ENCODE results near the gene TACO1.

The TACO1 gene

DNA sequence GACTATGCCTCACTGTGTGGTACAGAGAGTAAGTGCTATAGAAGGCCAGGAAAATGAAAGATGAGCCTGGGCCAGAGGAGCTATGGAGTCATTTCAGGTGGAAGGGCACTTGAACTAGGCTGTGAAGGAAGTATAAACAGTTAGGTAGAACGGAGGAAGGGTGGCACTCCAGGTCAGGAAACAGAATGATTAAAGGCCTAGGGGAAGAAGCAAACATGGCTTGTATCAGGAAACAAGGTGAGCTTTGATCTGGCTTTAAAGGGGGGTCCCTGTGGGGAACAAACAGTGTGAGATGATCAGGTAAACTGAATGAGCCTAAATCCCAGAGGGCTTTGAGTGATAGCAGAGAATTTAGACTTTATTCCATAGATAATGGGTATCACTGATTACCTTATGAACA lies 38.4 kb downstream of the TACO1 start:
- ChIA-PET CTCF (interaction anchor here (0.6 to 1.2 kb wide), 2 partner anchors 27 to 390 kb away, joined by 3 read pairs; no protein-coding TSS in a partner anchor), POLR2A (interaction anchor here (0.6 to 1.8 kb wide), 3 partner anchors 17 to 32 kb away, joined by 3 to 5 read pairs (median 3); partner anchors contain the start of gene MAP3K3)
- Histone ChIP-seq H3K9me3 (ENCODE audit: control insufficient read depth, insufficient read depth, low read depth, low read length) (no peaks in the 10 kb centered on the region), H3K4me1 (ENCODE audit: control insufficient read depth, insufficient read depth, low read length) (no peaks in the 10 kb centered on the region), H3K4me3 (ENCODE audit: low read depth, low read length) (no peak overlapping the region), H3K36me3 (ENCODE audit: control insufficient read depth in 2 of 2, insufficient read depth in 1 of 2, low read length in 2 of 2) (peaks cover 23 to 65% of the 10 kb centered on the region in 2 experiments), H3K27ac (ENCODE audit: extremely low read depth, low read depth, low read length) (no peak overlapping the region)
- TF ChIP-seq ZNF223 (tag by site-specific recombination; IDR thresholded peaks at IDR 0.05): no peak
- TF ChIP-seq ZNF140 (tag by site-specific recombination; IDR thresholded peaks at IDR 0.05): no peak
- TF ChIP-seq INSM2 (tag by site-specific recombination; IDR thresholded peaks at IDR 0.05): no peak
- TF ChIP-seq ZNF558 (tag by site-specific recombination; IDR thresholded peaks at IDR 0.05): no peak

DNA sequence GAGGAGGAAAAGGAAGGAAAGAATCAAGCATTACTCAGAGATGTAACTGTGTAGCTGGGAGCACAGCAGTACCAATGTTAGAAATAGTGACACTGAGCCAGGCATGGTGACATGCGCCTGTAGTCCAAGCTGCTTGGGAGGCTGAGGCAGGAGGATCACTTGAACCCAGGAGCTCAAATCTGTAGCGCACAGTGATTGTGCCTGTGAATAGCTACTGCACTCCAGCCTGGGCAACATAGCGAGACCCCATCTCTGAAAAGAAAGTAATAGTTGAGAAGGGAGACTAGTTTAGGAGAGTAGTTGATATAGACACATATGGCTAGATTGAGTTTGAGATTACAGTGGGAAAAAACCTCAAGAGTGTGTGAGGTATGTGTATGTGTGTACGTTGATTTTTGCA lies 39.3 kb downstream of the TACO1 start:
- no peaks in the 10 kb centered on the region for H3K4me1 ChIP-seq (ENCODE audit: control insufficient read depth, insufficient read depth, low read length)
- ChIA-PET POLR2A (interaction anchor here (1.8 kb wide), 1 partner anchor 18 kb away, joined by 5 read pairs; the partner anchor contains the start of gene MAP3K3), CTCF (interaction anchor here (1.2 kb wide), 1 partner anchor 28 kb away, joined by 3 read pairs; no protein-coding TSS in a partner anchor)
- no peak overlapping the region for H3K4me3 ChIP-seq (ENCODE audit: low read depth, low read length)
- TF ChIP-seq ZNF121 (tag by site-specific recombination; IDR thresholded peaks at IDR 0.05) (peak; percentile 63; the same call in 1 of the 2 replicates), FEZF1 (tag by site-specific recombination; IDR thresholded peaks at IDR 0.05) (no peak)
- H3K27ac ChIP-seq (ENCODE audit: extremely low read depth, low read depth, low read length): no peak overlapping the region
- H3K9me3 ChIP-seq (ENCODE audit: control insufficient read depth, insufficient read depth, low read depth, low read length): no peaks in the 10 kb centered on the region
- peaks cover 23 to 57% of the 10 kb centered on the region in 2 experiments for H3K36me3 ChIP-seq (ENCODE audit: control insufficient read depth in 2 of 2, insufficient read depth in 1 of 2, low read length in 2 of 2)

- CTCF ChIA-PET: interaction anchor here (0.7 to 0.9 kb wide), 3 partner anchors 51 to 226 kb away, joined by 3 to 5 read pairs (median 4); no protein-coding TSS in a partner anchor
These were observed 41.2 kb downstream of the TACO1 start for GRCh38 chr17:63641692-63642448.

More at GRCh38 chr17:63641692-63642448, 41.2 kb downstream of the TACO1 start:
- POLR2A ChIA-PET: no interaction called here
- Histone ChIP-seq H3K4me1 (ENCODE audit: control insufficient read depth, insufficient read depth, low read length) (no peaks in the 10 kb centered on the region), H3K27ac (ENCODE audit: extremely low read depth, low read depth, low read length) (no peak overlapping the region), H3K9me3 (ENCODE audit: control insufficient read depth, insufficient read depth, low read depth, low read length) (no peaks in the 10 kb centered on the region), H3K4me3 (ENCODE audit: low read depth, low read length) (no peak overlapping the region), H3K36me3 (ENCODE audit: control insufficient read depth in 2 of 2, insufficient read depth in 1 of 2, low read length in 2 of 2) (peaks cover 26 to 57% of the 10 kb centered on the region in 2 experiments)
- TF ChIP-seq, protein P1, sequence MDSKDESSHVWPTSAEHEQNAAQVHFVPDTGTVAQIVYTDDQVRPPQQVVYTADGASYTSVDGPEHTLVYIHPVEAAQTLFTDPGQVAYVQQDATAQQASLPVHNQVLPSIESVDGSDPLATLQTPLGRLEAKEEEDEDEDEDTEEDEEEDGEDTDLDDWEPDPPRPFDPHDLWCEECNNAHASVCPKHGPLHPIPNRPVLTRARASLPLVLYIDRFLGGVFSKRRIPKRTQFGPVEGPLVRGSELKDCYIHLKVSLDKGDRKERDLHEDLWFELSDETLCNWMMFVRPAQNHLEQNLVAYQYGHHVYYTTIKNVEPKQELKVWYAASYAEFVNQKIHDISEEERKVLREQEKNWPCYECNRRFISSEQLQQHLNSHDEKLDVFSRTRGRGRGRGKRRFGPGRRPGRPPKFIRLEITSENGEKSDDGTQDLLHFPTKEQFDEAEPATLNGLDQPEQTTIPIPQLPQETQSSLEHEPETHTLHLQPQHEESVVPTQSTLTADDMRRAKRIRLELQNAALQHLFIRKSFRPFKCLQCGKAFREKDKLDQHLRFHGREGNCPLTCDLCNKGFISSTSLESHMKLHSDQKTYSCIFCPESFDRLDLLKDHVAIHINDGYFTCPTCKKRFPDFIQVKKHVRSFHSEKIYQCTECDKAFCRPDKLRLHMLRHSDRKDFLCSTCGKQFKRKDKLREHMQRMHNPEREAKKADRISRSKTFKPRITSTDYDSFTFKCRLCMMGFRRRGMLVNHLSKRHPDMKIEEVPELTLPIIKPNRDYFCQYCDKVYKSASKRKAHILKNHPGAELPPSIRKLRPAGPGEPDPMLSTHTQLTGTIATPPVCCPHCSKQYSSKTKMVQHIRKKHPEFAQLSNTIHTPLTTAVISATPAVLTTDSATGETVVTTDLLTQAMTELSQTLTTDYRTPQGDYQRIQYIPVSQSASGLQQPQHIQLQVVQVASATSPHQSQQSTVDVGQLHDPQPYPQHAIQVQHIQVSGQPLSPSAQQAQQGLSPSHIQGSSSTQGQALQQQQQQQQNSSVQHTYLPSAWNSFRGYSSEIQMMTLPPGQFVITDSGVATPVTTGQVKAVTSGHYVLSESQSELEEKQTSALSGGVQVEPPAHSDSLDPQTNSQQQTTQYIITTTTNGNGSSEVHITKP (tag by site-specific recombination; IDR thresholded peaks at IDR 0.05): no peak
- TF ChIP-seq ZNF610 (tag by site-specific recombination; IDR thresholded peaks at IDR 0.05; ENCODE audit: borderline replicate concordance) (no peak), ZNF658 (tag by site-specific recombination; IDR thresholded peaks at IDR 0.05) (no peak), IKZF3 (tag by site-specific recombination; IDR thresholded peaks at IDR 0.05) (no peak), HOXD13 (CRISPR knock-in tag; IDR thresholded peaks at IDR 0.05; ENCODE audit: borderline replicate concordance) (no peak), ZNF157 (tag by site-specific recombination; IDR thresholded peaks at IDR 0.05) (no peak), RBAK (tag by site-specific recombination; IDR thresholded peaks at IDR 0.05) (no peak), ZNF146 (tag by site-specific recombination; IDR thresholded peaks at IDR 0.05) (no peak), ZNF324 (tag by site-specific recombination; IDR thresholded peaks at IDR 0.05) (no peak), OSR2 (tag by site-specific recombination; IDR thresholded peaks at IDR 0.05) (no peak)
- TF ChIP-seq, protein P2, sequence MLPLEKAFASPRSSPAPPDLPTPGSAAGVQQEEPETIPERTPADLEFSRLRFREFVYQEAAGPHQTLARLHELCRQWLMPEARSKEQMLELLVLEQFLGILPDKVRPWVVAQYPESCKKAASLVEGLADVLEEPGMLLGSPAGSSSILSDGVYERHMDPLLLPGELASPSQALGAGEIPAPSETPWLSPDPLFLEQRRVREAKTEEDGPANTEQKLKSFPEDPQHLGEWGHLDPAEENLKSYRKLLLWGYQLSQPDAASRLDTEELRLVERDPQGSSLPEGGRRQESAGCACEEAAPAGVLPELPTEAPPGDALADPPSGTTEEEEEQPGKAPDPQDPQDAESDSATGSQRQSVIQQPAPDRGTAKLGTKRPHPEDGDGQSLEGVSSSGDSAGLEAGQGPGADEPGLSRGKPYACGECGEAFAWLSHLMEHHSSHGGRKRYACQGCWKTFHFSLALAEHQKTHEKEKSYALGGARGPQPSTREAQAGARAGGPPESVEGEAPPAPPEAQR (tag by site-specific recombination; IDR thresholded peaks at IDR 0.05): no peak
- TF ChIP-seq, protein P3, sequence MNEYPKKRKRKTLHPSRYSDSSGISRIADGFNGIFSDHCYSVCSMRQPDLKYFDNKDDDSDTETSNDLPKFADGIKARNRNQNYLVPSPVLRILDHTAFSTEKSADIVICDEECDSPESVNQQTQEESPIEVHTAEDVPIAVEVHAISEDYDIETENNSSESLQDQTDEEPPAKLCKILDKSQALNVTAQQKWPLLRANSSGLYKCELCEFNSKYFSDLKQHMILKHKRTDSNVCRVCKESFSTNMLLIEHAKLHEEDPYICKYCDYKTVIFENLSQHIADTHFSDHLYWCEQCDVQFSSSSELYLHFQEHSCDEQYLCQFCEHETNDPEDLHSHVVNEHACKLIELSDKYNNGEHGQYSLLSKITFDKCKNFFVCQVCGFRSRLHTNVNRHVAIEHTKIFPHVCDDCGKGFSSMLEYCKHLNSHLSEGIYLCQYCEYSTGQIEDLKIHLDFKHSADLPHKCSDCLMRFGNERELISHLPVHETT (tag by site-specific recombination; IDR thresholded peaks at IDR 0.05): no peak
- TF ChIP-seq, protein P4, sequence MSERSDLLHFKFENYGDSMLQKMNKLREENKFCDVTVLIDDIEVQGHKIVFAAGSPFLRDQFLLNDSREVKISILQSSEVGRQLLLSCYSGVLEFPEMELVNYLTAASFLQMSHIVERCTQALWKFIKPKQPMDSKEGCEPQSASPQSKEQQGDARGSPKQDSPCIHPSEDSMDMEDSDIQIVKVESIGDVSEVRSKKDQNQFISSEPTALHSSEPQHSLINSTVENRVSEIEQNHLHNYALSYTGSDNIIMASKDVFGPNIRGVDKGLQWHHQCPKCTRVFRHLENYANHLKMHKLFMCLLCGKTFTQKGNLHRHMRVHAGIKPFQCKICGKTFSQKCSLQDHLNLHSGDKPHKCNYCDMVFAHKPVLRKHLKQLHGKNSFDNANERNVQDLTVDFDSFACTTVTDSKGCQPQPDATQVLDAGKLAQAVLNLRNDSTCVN (tag by site-specific recombination; optimal IDR thresholded peaks at IDR 0.05): no peak
